Left hindlimb (tissue), 1 donor: Measurements from ENCODE around the gene NOD1.

Experiments used
- DNase-seq: peaks from one replicate; pipeline ENCODE4 v3.0.0-alpha.2; 2018

NOD1 gene

DNA sequence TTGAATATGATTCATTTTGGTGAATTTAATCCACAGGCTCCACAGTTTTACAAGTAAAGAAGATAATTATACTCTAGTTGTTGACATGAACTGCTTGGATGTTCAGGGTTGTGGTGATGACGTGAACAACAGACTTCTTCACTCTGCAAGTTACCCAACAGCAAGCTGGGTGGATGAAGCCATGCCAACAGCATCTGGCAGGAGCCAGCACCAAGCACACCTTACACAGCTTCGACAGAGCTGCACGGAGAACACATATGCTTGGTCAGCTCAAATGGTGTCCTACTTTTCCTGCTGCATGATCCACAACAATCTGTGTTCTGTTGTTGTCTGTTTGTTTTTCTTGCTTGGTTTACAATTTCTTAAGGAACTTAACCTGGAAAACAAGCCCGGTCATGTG, 9.8 kb downstream of the NOD1 start:
- DNase-seq = no peak

DNA sequence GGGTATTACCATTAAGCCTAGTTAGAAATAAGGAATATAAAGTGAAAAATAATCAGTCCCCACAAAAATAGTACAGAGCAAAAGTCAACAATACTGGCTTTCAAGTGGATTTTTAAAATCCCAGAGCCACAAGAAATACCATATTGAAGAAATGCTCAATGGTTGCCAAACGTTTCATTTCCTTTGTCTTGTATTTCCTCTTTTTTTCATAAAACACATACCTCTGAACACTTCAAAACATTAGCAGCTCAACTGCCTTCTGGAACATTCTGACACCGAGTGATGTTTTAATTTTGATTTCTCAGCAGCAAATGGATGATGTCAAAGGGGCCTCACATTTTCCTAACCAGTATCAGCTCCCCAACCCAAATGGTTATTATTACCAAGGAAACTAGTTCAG, 10.5 kb downstream of the NOD1 start:
- DNase-seq = no peak

DNA sequence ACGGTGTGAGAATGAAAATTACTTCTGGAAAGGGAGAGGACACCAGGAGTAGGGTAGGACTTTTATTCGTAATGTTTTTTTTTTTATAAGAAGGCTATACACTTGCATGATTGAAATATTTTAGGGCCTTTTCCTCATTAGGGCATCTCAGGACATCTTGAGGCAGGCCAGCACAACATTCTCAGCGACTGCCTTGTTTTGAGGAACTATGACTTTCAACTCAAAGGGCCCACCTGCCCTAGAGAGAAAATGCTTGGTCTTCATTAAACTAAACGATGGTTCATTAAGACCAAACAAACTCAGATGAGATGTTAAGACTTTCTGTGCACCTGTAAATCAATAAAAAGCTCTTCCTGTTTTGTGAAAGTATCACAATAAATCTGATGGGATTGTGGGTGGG, 11.3 kb downstream of the NOD1 start:
- DNase-seq = no peak

DNA sequence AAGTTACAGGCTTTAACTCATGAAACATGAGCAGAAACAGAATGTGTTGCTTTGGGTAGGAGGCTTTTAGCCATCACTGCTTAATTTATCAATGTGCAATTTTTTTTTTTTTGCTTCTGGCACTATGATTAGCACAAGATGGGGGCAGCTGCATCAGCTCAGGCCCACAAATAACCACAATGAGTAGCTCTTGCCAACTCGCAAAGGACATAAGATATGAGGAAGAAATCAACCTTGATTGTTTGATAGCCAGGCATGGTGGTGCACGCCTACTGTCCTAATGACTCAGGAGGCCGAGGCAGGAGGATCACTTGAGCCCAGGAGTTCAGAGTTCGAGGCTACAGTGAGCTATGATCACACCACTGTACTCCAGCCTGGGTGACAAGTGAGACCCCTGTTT, 12.3 kb downstream of the NOD1 start:
- DNase-seq = no peak

DNA sequence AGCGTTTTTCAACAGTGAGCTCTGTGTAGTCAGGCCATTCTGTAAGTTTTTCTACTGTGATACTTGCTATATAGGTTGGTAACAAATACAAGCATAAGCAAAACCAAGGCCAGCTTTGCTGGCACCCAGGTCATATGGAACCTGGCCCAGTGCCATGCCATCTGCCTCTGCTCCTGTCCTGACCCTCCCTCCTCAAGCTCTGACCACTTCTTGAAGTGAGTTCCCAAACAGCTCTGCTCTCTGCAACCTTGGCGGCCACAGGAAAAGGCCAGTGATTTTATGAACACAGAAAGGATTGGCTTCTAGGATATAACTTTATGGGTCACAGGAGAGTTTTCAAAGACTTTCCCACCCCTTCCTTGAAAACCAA, 12.8 kb downstream of the NOD1 start:
- DNase-seq = no peak

DNA sequence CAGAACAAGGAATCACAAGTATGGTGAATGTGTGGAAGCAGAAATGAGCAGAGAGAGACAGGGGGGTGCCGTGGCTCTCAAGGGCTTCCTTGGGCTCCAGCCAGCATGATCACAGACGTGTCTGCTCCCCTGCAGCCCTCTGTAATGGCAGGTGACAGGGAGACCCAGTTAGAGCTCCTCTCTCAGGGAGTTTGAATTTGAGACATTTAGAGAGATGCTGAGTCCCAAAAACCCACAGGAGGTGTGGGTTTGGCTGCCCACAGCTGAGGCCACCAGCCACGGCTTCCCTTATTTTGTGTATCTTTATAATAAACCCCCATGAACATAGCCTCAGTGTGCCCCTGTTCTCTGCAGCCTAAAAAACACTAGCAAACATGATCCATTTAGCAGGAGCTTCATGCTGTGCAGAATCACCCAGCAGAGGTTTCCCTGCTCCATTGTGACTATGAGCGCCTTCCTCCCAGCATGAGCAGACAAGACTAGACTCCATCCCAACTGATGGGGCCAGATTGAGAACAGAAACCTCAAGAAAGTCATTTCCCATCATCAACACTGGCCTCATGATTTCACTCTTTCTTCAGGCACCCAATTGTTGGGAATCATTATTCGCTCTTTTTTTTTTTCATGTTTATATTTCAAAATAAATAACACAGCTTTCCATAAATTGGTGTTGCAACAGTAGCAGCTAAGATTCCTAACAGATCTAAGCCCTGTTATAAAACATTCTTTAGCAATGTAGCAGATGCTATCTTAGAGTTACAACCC, 13.4 kb downstream of the NOD1 start:
- DNase-seq = no peak

DNA sequence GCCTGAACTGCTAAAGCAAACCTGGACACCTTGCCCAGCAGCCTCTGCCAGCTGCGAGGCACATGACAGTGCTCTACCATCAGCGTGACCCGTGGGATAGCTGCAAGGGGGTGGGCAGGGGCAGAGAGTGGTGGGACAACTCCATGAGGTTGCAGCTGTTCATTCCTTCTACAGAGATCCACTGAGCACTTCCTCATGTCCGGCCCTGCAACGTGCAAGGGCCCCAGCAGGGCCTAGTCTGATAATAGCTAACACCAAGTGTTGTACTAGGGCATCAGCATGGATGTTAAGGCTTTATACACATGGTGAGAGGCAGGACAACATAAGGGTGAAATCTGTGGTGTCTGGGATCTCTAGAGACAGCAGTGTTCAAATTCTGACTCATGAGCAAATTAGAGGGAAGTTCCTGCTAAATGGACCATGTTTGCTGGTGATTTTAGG, 14.3 kb downstream of the NOD1 start:
- DNase-seq = no peak

DNA sequence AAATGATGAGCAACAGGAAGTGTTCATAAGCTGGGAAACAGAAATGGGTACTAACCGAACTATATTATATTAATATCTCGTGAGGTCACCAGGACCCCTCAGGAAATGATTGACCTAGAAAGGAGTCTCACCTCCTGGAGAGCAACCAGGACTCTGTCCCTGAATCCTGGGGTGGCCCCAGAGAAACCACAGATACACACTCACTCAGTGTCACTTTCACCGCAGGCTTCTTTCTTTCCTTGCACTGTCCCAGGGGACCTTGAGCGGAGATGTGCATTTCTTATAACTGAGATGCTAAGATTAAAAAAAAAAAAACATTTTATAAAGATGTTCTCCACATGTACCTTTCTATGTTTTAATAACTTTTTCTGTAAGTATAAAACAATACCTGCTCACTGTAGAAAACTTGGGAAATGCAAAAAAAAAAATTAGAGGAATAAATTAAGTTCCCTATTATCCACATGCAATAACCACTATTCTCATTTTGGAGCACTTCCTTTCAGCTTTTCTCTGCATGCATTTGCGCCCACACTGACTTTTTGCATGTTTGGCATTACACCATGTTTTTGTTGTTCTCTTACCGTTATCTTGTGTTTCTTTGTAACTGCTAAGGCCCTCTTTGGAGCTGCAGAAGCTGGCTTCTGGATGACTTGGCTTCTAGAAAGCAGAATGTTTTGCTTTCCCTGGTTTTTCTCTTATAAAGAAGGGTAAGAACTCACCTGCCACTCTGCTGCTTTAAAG, 15.0 kb downstream of the NOD1 start:
- no peak for DNase-seq

DNA sequence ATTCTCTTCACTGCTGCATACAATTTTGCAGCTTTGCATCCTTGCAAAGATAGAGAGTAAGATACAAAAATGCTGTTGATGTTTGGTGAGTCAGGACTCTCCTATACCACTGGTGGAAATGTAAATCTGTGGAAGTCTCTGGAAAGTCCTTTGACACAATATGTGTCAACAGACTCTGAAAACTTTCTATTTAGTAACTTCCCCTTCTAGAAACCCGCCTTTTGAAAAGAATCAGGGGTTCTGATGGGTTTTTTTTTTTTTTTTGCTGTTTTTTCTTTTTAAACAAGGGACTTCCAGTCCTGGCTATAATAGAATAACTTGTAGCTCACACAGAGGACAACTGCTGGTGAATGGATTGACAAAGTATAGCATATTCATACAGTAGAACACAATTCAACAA, 16.4 kb downstream of the NOD1 start:
- DNase-seq = no peak

DNA sequence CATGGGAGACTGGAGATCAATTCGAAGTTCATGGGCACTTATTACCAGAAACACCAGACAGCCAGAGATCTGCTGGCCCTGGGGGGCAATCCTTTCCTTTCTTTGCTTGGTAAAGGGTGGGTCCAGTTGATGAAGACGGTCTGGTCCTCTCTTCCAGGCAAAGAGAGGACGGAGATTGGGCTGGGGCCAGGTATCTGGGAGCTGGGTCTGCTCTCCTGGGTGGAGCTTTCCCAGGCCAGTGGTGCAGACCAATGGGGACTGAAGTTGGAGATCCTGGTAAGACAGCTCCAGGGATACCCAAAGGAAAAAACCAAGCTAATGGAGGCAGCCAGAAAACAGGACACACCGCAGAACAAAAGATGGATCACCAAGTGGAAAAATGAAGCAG, 18.3 kb downstream of the NOD1 start:
- no peak for DNase-seq

DNA sequence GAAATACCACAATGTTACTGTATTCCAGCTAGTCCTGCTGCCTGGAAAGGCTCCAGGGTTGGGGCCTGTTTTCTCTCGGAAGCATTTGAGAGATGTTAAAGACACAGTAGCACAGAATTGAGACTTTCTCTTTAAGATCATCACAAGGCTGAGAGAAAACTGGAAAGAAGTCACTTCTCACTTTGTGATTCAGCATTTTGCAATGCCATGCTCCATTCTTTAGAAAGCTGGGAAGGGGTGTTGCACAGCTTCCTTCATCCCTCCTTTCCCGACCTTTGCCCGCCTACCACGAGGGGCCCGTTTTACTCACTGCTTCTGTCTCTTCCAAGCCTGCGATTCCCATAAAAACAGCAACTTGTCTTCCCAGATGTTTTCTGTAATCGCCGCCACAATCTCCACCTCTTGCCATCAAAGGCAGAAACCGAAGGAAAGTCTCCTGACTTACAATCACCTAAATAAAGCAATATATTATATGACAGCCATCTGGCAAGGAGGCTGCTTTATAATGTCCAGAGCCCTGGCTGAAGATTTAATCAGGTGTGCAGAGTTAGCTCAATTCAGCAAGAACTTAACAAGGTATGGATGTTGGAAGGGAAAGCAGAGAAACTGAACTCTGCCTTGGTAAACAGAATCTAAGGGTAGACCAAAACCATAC, 18.9 kb downstream of the NOD1 start:
- DNase-seq = peak; percentile 66

DNA sequence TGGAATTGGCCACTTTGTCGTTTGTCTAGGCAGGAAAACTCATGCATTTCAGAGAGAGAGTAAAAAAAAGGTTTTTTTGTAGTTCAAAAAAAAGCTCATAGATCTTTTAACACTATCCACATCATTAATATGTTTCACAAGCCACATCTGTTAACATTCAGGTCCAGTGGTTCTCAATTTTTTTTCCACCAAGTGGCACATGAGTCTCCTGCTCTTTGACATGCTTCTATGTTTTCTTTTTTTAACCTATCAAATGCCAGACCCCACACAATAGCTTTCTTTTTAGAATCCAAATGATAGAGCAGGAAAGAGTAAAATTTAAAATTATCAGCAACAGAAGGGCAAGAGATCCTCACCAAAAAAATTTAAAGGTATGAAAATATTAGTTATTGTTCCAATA, 20.3 kb downstream of the NOD1 start:
- no peak for DNase-seq

DNA sequence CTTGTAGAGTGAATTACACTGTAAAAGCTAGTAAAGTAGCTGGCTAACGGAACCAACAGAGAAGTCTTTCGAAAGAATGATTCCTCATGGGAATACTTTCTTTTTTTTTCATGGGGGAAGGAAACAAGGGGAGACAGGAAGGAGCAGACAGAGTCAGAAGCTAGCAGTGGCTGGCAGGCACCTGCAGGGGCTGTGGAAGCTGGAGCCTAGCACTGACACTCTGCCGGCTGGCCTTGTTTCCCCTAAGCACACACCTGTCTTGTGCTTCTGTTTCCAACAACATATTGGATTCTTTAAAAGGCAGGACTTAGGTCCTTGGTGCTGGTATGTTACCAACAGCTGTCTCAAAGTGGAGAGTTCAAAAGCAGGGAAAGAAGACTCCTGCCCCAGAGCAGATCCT, 24.7 kb downstream of the NOD1 start:
- DNase-seq = no peak

DNA sequence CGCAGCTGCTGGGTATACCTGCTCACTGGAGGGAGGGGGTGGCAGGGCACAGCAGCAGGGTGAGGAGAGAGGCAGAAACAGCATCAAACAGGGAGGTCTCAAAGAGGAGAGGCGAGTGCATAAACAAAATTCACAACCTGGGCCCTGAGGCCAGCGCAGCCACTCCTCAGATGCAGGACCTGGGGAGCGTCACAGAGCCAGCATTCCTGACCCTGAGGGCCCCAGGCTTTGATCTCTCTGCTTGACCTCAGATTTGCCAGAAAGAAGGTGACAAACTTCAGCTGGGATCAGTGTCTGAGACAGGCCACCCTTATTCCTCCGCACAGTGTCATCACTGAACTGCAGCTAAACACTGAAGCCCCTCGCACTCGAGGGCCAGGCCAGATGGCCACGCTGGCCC, 25.6 kb downstream of the NOD1 start:
- DNase-seq = no peak

DNA sequence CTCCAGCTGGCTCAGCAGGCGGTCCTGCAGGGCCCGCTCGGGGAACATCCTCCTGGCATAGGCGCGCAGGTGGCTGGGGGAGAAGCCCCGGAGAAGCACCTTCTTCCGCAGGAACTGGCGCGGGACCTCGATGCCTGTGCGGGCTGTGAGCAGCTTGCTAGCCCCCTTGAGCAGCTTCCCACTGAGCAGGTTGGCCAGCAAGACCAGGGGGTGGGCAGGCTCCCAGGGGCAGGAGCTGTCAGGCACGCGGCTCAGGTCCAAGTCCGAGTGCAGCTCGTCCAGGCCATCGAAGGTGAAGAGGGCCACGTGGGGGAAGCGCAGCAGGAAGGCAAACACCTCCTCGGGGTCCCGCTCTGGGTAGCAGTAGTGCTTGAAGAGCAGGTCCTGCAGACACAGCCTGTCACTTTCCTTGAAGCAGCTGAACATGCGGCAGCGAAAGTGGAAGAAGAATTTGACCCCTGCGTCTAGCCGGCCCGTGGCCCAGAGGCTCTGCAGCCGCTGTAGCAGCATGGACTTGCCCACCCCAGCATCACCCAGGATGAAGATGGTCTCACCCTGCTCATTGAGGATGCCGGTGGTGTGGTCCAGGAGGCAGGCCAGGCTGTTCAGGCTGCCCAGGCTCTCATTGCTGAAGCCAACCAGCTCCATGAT, 26.2 kb downstream of the NOD1 start:
- no peak for DNase-seq

DNA sequence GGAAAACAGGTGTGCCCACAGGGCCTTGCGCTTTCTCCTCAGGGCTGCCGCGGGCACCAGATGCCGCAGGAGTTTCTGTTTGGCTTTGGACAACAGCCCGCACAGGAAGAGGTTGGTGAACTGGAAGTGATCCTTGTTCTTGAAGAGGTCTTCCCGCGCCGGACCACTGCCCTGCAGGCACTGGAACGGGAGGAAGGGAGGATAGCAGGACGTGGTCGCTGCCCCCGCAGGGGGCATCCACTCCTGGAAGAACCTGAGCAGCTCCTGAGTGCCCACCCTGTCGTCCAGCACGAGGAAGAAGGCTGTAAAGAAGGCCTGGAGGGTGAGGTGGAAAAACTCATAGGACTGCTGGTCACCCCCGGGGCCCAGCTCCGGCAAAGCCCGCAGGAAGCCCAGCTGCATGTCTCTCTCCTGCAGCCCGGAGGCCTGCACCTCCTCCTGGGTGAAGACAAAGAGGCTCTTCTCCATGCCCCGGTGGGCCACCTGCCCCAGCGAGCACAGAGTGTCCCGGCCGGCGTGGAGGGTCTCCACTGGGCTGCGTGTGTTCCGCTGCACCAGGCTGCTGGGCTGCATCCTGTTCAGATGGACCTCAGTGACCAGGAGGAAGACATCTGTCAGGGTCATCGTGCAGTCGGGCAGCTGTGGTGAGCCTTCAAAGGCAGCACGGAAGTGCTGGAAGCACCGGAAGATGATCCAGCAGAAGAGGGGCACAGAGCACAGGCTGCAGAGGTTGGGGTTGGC, 26.9 kb downstream of the NOD1 start:
- no peak for DNase-seq

DNA sequence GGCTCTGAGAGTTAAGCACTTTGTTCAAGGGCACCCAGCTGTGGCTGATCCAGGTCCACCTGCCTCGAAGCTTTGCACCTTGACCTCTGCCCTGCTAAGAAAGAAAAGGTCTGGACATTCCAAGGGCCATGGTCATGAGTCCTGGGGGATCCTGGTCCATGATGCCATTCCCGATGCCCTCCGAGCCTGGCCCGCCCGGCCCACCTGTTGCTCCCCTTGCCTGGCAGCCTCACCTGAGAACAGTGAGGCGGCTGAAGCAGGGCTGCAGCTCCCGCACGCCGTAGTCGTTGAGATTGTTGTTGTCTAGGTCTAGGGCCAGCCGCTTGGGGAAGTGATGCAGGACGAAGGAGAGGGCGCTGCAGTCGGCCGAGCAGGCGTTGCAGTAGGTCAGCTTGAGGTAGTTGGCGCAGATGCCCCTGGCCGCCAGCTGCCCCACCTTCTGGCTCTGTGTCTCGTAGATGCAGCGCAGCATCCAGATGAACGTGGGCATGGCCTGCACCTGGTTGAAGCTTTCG, 27.5 kb downstream of the NOD1 start:
- no peak for DNase-seq

DNA sequence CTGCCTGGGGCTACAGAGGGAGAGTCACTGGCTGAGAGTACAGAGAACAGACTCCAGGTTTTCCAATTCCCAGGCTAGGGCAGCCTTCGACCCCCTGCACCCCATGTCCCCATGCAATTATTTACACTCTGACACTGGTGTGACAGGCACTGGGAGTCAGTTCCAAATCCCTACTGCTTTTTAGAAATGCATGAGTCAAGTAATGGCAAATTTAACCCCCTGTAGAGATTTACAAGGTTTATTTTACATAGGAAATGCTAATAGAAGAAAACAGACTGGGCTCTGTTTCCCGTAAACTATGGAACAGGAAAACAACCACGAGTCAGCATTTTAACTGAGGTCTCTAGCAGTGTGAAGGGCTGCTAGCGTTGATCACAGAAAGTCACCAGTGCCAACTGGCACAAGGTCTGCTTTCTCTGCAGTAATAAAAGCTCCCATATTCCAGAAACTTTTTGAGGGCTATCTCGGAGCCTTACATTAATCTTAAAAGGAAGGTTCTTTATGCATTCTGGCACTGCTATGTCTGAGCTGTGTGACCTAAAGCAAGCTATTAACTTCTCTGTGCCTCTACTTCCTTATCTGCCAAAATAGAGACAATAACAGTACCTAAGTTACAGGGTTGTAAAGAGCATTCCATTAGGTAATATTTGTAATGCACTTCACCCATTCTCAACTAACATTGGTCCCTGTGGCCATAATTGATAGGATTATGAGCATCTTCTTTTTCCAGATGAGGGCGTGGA, 28.2 kb downstream of the NOD1 start:
- no peak for DNase-seq

DNA sequence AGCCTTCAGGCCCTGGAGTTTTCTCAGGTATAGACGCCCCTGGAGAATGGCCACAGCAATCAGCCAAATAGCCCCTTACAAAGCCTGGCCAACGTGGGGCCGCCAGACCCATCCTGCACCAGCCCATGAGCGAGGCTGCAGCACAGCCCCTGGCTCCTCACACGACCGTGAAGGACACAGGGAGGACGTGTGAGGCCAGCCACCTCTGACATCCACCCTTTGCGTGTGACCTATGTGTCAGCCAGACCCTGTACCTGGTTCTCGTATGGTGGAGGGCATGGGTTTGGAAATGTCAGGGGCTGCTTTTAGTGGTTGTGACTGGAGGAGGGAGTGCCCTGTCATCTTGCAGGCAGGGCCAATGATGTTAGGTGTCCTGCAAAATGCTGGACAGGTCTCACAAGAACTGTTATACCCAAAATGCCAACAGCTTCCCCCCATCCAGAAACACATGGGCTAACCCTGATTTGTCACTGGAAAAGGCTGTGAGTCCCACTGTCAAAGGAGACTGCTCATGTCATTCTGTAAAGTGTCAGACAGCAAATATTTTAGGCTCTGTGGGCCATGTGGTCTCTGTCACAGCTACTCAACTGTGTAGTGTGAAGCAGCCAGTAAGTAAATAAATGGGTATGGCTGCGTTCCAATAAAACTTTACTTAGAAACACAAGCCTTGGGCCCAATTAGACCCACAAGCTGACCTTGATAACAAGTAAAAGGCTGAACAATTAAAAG, 30.0 kb downstream of the NOD1 start:
- no peak for DNase-seq

DNA sequence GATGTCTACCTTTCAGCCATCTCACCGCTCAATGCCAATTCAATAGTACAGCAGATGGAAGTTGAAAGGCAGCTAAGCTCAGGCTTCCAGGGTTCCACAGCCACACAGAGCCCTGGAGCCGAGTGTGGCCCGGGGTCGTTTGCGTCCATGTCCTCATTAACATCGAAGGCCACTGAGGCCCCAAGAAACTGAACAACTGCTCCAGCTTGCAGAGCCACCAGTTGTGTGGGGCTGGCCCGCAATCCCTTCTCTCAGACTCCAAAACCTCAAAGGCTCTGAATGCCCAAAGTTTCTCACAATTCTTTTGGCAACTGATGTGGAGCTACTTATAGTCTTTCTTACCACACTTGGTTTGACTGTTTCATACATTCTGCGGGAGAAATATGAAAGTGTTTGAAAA, 31.1 kb downstream of the NOD1 start:
- no peak for DNase-seq

DNA sequence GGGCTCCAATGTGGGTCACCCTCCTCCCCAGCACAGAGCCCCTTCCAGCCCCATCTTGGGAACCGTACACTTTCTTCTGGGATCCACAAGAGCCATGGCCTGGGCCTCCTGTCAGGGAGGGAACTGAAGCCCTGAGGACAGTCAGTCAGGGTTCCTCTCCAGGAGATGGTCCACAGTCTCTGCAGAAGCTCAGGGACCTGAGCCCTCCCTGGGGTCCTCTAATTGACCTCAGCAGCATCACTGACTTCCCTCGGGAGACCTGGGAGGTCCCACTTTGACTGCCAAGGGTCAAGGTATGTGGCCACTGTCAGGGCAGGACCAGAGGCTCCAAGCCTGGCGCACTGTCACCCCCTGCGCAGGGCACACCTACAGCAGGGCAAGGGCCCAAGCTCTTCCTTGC, 32.3 kb downstream of the NOD1 start:
- DNase-seq = no peak
